SH-SY5Y (cell line): ENCODE data around the gene KRTAP20-1.

ENCODE experiments used
- GATA2 ChIP-seq: IDR thresholded peaks from 2 replicates; pipeline ENCODE4 v1.6.1; 2011; ENCODE audit warnings: mild to moderate bottlenecking, low read depth, low read length
- GATA3 ChIP-seq: IDR thresholded peaks from 2 replicates; pipeline ENCODE4 v1.6.1; 2011; ENCODE audit warnings: low read depth, mild to moderate bottlenecking, low read length, moderate library complexity

GRCh38 chr21:30623362-30623761, 7.1 kb downstream of the KRTAP20-1 start:
- no peak for TF ChIP-seq GATA2
- TF ChIP-seq GATA3: no peak
